H1 (cell line): ENCODE data around the gene LDLRAD4. TPM values are rescaled to one million over a fixed set of nuclear protein-coding genes. Genes with fewer than 3 reads are reported as not detected.
A peak's percentile ranks its signal among the peaks of the same experiment; 100 is the strongest.

Experiments used
- CTCF ChIA-PET: fragments of 300-600 bp; sonication (Branson Sonifier 250); formaldehyde crosslinking; loops from one replicate; lab custom pipeline; 2021; ENCODE audit not compliant: partially characterized antibody; lab: Charles Lee
- POLR2A ChIA-PET: fragments of 300-600 bp; sonication (Branson Sonifier 250); formaldehyde crosslinking; loops from one replicate; lab custom pipeline; 2021; ENCODE audit warnings: inconsistent platforms; ENCODE audit not compliant: partially characterized antibody; lab: Charles Lee
- DNase-seq, 2 experiments: peaks; one replicate each; pipeline versions ENCODE4 v3.0.0 to v3.0.0-alpha.2; 2010 to 2022; ENCODE audit warnings: low spot score in 2 of 2, low read depth in 1 of 2, mixed read lengths in 1 of 2
- FAIRE-seq: peaks from 2 replicates; lab custom pipeline; 2011; peaks lifted over from hg19 to GRCh38; lab: Jason Lieb, UNC
- H2AFZ ChIP-seq: 2 replicates; pipeline ENCODE4 v1.8.1; 2012; ENCODE audit warnings: low read length, inconsistent platforms
- H2AK5ac ChIP-seq: 2 replicates; pipeline ENCODE4 v1.6.1; 2013; ENCODE audit warnings: low read depth, low read length
- H2BK120ac ChIP-seq: replicated peaks from 2 replicates; pipeline ENCODE3; 2013; ENCODE audit warnings: low read depth, low read length, inconsistent platforms
- H2BK12ac ChIP-seq: 2 replicates; pipeline ENCODE4 v1.6.1; 2013; ENCODE audit warnings: low read depth, low read length
- H2BK15ac ChIP-seq: 2 replicates; pipeline ENCODE4 v1.6.1; 2013; ENCODE audit warnings: low read length
- H2BK20ac ChIP-seq: 2 replicates; pipeline ENCODE4 v1.6.1; 2013; ENCODE audit warnings: low read length
- H2BK5ac ChIP-seq: 2 replicates; pipeline ENCODE4 v1.6.1; 2013; ENCODE audit warnings: low read depth, low read length
- H3K14ac ChIP-seq: 2 replicates; pipeline ENCODE4 v1.6.1; 2013; ENCODE audit warnings: inconsistent platforms; ENCODE audit not compliant: insufficient read length
- H3K18ac ChIP-seq: 2 replicates; pipeline ENCODE4 v1.6.1; 2013; ENCODE audit warnings: low read length; ENCODE audit errors: extremely low read depth
- H3K23ac ChIP-seq: 2 replicates; pipeline ENCODE4 v1.6.1; 2013; ENCODE audit warnings: inconsistent platforms; ENCODE audit not compliant: insufficient read length
- H3K23me2 ChIP-seq: 2 replicates; pipeline ENCODE4 v1.6.1; 2013; ENCODE audit warnings: low read depth, low read length
- H3K27ac ChIP-seq: 2 replicates; pipeline ENCODE4 v1.6.1; 2011; ENCODE audit warnings: low read depth, low read length, inconsistent platforms
- H3K27me3 ChIP-seq, 4 experiments: replicated peaks in 1 of 4; 1 replicate in 1 of 4; 2 replicates in 3 of 4; pipeline versions ENCODE4 v1.6.1 to v1.8.1; 2011 to 2013; ENCODE audit warnings: low read length in 3 of 4, mild to moderate bottlenecking in 3 of 4, inconsistent platforms in 2 of 4, mixed read lengths in 2 of 4, moderate library complexity in 1 of 4; ENCODE audit not compliant: control insufficient read depth in 3 of 4, insufficient read depth in 3 of 4; ENCODE audit errors: extremely low read depth in 1 of 4
- H3K36me3 ChIP-seq, 4 experiments: 2 replicates each; pipeline versions ENCODE4 v1.6.1 to v1.8.1; 2011 to 2013; ENCODE audit warnings: mild to moderate bottlenecking in 4 of 4, low read length in 3 of 4, moderate library complexity in 2 of 4, control low read depth in 1 of 4, inconsistent platforms in 1 of 4; ENCODE audit not compliant: insufficient read depth in 4 of 4, control insufficient read depth in 2 of 4
- H3K4ac ChIP-seq: replicated peaks from 2 replicates; pipeline ENCODE3; 2013; ENCODE audit warnings: low read length, low read depth, mixed read lengths, inconsistent platforms; ENCODE audit not compliant: insufficient read length
- H3K4me1 ChIP-seq, 4 experiments: replicated peaks in 1 of 4; 1 replicate in 1 of 4; 2 replicates in 3 of 4; pipeline versions ENCODE4 v1.6.1 to v1.8.1; 2011 to 2013; ENCODE audit warnings: low read length in 3 of 4, inconsistent platforms in 2 of 4, mixed read lengths in 1 of 4; ENCODE audit not compliant: insufficient read depth in 4 of 4, control insufficient read depth in 3 of 4
- H3K4me2 ChIP-seq, 2 experiments: 2 replicates each; pipeline versions ENCODE4 v1.6.1 to v1.8.1; 2011 to 2013; ENCODE audit warnings: low read depth in 2 of 2, low read length in 2 of 2, control low read depth in 1 of 2, inconsistent platforms in 1 of 2, mild to moderate bottlenecking in 1 of 2; ENCODE audit not compliant: insufficient read depth in 1 of 2
- H3K4me3 ChIP-seq, 4 experiments: fragments of 200-600, 300-600 bp in 1 of 4; sonication (generic), shearing (Covaris generic), sonication (Bioruptor Twin) in 1 of 4; 2 replicates each; pipeline versions ENCODE4 v1.5.1 to v1.8.1; 2011 to 2016; ENCODE audit warnings: low read length in 4 of 4, low read depth in 3 of 4, control low read depth in 2 of 4, inconsistent platforms in 2 of 4, mild to moderate bottlenecking in 2 of 4, mixed read lengths in 1 of 4, moderate library complexity in 1 of 4; ENCODE audit not compliant: insufficient read depth in 2 of 4; ENCODE audit errors: extremely low read depth in 1 of 4
- H3K56ac ChIP-seq: replicated peaks from 2 replicates; pipeline ENCODE3; 2013; ENCODE audit warnings: low read depth, mild to moderate bottlenecking, mixed read lengths, low read length, inconsistent platforms; ENCODE audit not compliant: insufficient read length
- H3K79me1 ChIP-seq: 2 replicates; pipeline ENCODE4 v1.6.1; 2013; ENCODE audit warnings: low read depth, low read length, control low read depth
- H3K79me2 ChIP-seq, 2 experiments: 2 replicates each; pipeline versions ENCODE4 v1.6.1 to v1.8.1; 2012 to 2013; ENCODE audit warnings: low read length in 2 of 2, mild to moderate bottlenecking in 2 of 2, inconsistent platforms in 1 of 2; ENCODE audit not compliant: insufficient read depth in 2 of 2, control insufficient read depth in 1 of 2
- H3K9ac ChIP-seq, 4 experiments: replicated peaks in 1 of 4; 1 replicate in 1 of 4; 2 replicates in 3 of 4; pipeline versions ENCODE4 v1.6.1 to v1.8.1; 2011 to 2013; ENCODE audit warnings: low read depth in 3 of 4, low read length in 3 of 4, control low read depth in 2 of 4, mild to moderate bottlenecking in 2 of 4, moderate library complexity in 2 of 4, inconsistent platforms in 1 of 4; ENCODE audit errors: extremely low read depth in 1 of 4
- H3K9me3 ChIP-seq, 2 experiments: 2 replicates each; pipeline versions ENCODE4 v1.6.1 to v1.8.1; 2012 to 2013; ENCODE audit warnings: mild to moderate bottlenecking in 2 of 2, moderate library complexity in 2 of 2, control low read depth in 1 of 2, inconsistent platforms in 1 of 2, low read depth in 1 of 2, low read length in 1 of 2, mixed read lengths in 1 of 2; ENCODE audit not compliant: insufficient read depth in 2 of 2
- H4K20me1 ChIP-seq, 2 experiments: replicated peaks in 1 of 2; 2 replicates each; pipeline versions ENCODE3 to v1.8.1; 2011 to 2013; ENCODE audit warnings: inconsistent platforms in 2 of 2, low read length in 2 of 2, mild to moderate bottlenecking in 1 of 2; ENCODE audit not compliant: insufficient read depth in 2 of 2, control insufficient read depth in 1 of 2
- H4K5ac ChIP-seq: 2 replicates; pipeline ENCODE4 v1.6.1; 2013; ENCODE audit warnings: low read length, low read depth, mixed read lengths, inconsistent platforms; ENCODE audit not compliant: insufficient read length
- H4K8ac ChIP-seq: 2 replicates; pipeline ENCODE4 v1.8.0; 2013; ENCODE audit warnings: mild to moderate bottlenecking, moderate library complexity, low read length, inconsistent platforms; ENCODE audit not compliant: insufficient read depth; ENCODE audit errors: extremely low read depth
- H4K91ac ChIP-seq: replicated peaks from 2 replicates; pipeline ENCODE3; 2013; ENCODE audit warnings: low read length, mixed read lengths, inconsistent platforms; ENCODE audit not compliant: insufficient read length
- CREB1 ChIP-seq: IDR thresholded peaks from 2 replicates; pipeline ENCODE4 v1.6.1; 2012; ENCODE audit warnings: inconsistent platforms
- RFX5 ChIP-seq: IDR thresholded peaks from 2 replicates; pipeline ENCODE4 v1.6.1; 2011; ENCODE audit warnings: low read depth, low read length, improper control_type of control experiment, borderline replicate concordance
- WGBS, 2 experiments: shearing (Covaris generic) in 1 of 2; methylation state at CpG; one replicate each; pipeline versions ENCODE4 v1.1.6 to v1.1.7; 2013 to 2015; ENCODE audit warnings: low lambda C conversion rate in 2 of 2, mixed read lengths in 2 of 2, inconsistent platforms in 1 of 2, low coverage in 1 of 2, missing lambda C conversion rate in 1 of 2; ENCODE audit not compliant: insufficient replicate concordance in 2 of 2, insufficient coverage in 1 of 2, insufficient read length in 1 of 2; ENCODE audit errors: extremely low coverage in 1 of 2, missing lambda C conversion rate in 1 of 2; 5-methylcytosine and 5-hydroxymethylcytosine counted together
- polyA plus RNA-seq, 7 experiments: library from polyadenylated mRNA; depleted of rRNA in 3 of 7; stranded (reverse) in 5 of 7; unstranded in 2 of 7; fragments of >200 nt in 5 of 7; fragments of 200-250 nt in 2 of 7; gene quantifications; 1 replicate in 5 of 7; 2 replicates in 1 of 7; 4 replicates in 1 of 7; pipeline versions ENCODE4 v1.2.1 to v1.2.3, GENCODE V29; 2011 to 2013; ENCODE audit warnings: missing spikeins in 2 of 7, mixed read lengths in 2 of 7
- total RNA-seq: library from RNA; stranded (reverse); fragmentation: NEBNext Ultra II Directional; extraction: Animal tissue kit (Norgen Biotek cat#: 25700); gene quantifications from 2 replicates; pipeline ENCODE4 v1.2.1, GENCODE V29; 2021

Gene LDLRAD4
- total and polyA plus RNA-seq, 2 of the 8 experiments (the other 6 are each of a cell fraction or from before 2014, with no cell fraction given) = 0.77 to 1.4 TPM

- H2AFZ ChIP-seq = no peak overlapping the region
- no peak overlapping the region for H3K14ac ChIP-seq
- H4K20me1 ChIP-seq = no peaks in the 10 kb centered on the region
- H3K23me2 ChIP-seq = no peaks in the 10 kb centered on the region; the same call in 1 of the 2 replicates
- H3K56ac ChIP-seq = no peak overlapping the region
- no peak overlapping the region for H2BK5ac ChIP-seq
- DNase-seq (no peak), FAIRE-seq (no peak)
- H3K4me1 ChIP-seq = peaks cover 0 to 3% (median 2%) of the 10 kb centered on the region in 4 experiments; a peak in 2 of 7 replicates
- peaks cover under 1 to 3% of the 10 kb centered on the region in 2 experiments; a peak in 3 of 4 replicates for H3K9me3 ChIP-seq
- H3K27ac ChIP-seq = no peak overlapping the region
- no peak overlapping the region for H3K9ac ChIP-seq
- H4K8ac ChIP-seq = no peak overlapping the region
- TF ChIP-seq RFX5 = peak; percentile 78
- TF ChIP-seq CREB1 = no peak
- POLR2A ChIA-PET = no interaction called here
- no peak overlapping the region for H3K23ac ChIP-seq
- H2BK12ac ChIP-seq = no peak overlapping the region
- no peak overlapping the region for H2BK120ac ChIP-seq
- no peak overlapping the region for H4K91ac ChIP-seq
- no peak overlapping the region for H4K5ac ChIP-seq
- H3K79me2 ChIP-seq = no peaks in the 10 kb centered on the region
- no peak overlapping the region for H2BK15ac ChIP-seq
- H3K4ac ChIP-seq = no peak overlapping the region
- CTCF ChIA-PET = no interaction called here
- H2BK20ac ChIP-seq = no peak overlapping the region
- H2AK5ac ChIP-seq = no peak overlapping the region
- no peaks in the 10 kb centered on the region for H3K27me3 ChIP-seq
- no peak overlapping the region for H3K4me3 ChIP-seq
- whole genome bisulfite sequencing, 2 experiments = 82% methylated on average over 2 of the region's 2 CpGs; no CpG with 5 or more reads in 1 of the 2 experiments
- H3K4me2 ChIP-seq = no peak overlapping the region
- no peaks in the 10 kb centered on the region for H3K36me3 ChIP-seq
- H3K18ac ChIP-seq = no peak overlapping the region
- H3K79me1 ChIP-seq = no peaks in the 10 kb centered on the region
These were observed 24.3 kb upstream of the LDLRAD4 start for GRCh38 chr18:13194239-13194638.
